Endothelial cell (in vitro differentiated cells): ENCODE measurements around the gene C10orf67. TPM values are rescaled to one million over a fixed set of nuclear protein-coding genes. Genes with fewer than 3 reads are reported as not detected.

Experiments
- DNase-seq: peaks from one replicate; pipeline ENCODE4 v3.0.0; 2021; ENCODE audit warnings: low spot score
- H3K27ac Mint-ChIP-seq: one replicate; pipeline ENCODE4 v1.8.0; 2021; ENCODE audit warnings: mixed read lengths, inconsistent platforms; ENCODE audit not compliant: unreplicated experiment
- H3K27me3 Mint-ChIP-seq: one replicate; pipeline ENCODE4 v1.8.0; 2021; ENCODE audit warnings: mild to moderate bottlenecking, moderate library complexity, mixed read lengths, inconsistent platforms; ENCODE audit not compliant: unreplicated experiment
- H3K36me3 Mint-ChIP-seq: one replicate; pipeline ENCODE4 v1.8.0; 2021; ENCODE audit warnings: mild to moderate bottlenecking, low read depth, mixed read lengths, inconsistent platforms; ENCODE audit not compliant: unreplicated experiment
- H3K4me1 Mint-ChIP-seq: one replicate; pipeline ENCODE4 v1.8.0; 2021; ENCODE audit warnings: mild to moderate bottlenecking, mixed read lengths, inconsistent platforms; ENCODE audit not compliant: unreplicated experiment
- H3K4me3 Mint-ChIP-seq: one replicate; pipeline ENCODE4 v1.8.0; 2021; ENCODE audit warnings: mild to moderate bottlenecking, mixed read lengths, inconsistent platforms; ENCODE audit not compliant: unreplicated experiment
- H3K9me3 Mint-ChIP-seq: one replicate; pipeline ENCODE4 v1.8.0; 2021; ENCODE audit warnings: mixed read lengths, inconsistent platforms; ENCODE audit not compliant: unreplicated experiment
- total RNA-seq: library from RNA; stranded (reverse); fragmentation: NEBNext Ultra II Directional; extraction: Animal tissue kit (Norgen Biotek cat#: 25700); gene quantifications from one replicate; pipeline ENCODE4 v1.2.1, GENCODE V29; 2021; ENCODE audit not compliant: unreplicated experiment
- TF ChIP-seq, protein P1 (sequence below): fragments of 200-600 bp; sonication (generic); IDR thresholded peaks from one replicate; pipeline ENCODE4 v1.5.0; 2021; ENCODE audit warnings: antibody characterized with exemption; ENCODE audit not compliant: unreplicated experiment

C10orf67 gene
- total RNA-seq, 1 donor from 2014 or later = not detected

DNA sequence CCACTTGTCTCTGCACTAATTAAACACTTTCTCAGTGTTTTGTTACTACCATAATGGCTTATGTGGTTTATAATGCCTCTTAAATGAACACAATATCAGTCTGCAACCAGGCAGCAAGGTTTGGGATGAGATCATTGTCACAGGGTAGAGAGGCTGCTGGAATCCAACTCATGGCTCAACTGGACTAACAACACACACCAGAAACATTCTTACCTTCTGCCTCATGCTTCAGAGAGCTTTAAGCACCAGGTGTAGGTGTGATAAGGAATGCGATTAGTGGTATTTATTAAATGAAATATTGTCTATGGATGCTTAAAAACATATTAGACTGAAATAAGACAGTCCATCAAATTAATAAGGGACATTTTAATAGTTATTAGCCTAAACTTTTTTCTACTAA is 127.1 kb downstream of the C10orf67 start:
- H3K9me3 Mint-ChIP-seq = no peaks in the 10 kb centered on the region

DNA sequence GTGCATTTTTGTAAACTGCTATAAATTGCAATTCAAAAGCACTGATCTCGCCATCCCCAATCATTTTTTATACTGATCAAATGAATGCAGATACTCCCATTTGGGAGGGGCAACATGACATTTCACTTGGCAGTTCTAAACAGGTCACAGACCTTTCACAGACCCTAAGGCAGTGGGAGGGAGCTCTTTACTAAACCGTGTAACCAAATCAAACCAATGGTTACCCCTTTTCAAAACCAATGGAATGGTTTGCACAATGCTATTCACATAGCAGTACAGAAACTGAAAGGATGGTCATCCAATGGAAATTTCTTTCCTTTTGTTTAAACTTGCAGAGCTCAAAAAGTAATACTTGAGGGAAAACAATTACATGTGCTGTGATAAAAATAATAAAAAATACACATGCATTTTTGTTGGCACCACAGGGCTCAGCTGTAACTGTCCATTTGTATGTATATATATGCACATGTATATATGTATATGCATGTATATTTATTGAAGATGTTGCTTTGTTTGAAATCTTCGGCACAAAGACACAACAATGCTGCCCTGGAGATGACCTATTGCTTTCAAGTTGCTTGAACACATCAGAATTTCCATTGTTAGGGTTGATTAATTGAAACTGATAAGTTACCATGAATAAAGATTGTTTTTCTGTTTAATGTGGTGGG is 138.5 kb downstream of the C10orf67 start:
- Mint-ChIP-seq H3K9me3 (no peaks in the 10 kb centered on the region), H3K27me3 (peaks cover 6% of the 10 kb centered on the region), H3K36me3 (no peaks in the 10 kb centered on the region), H3K4me1 (no peaks in the 10 kb centered on the region), H3K4me3 (no peak overlapping the region), H3K27ac (no peak overlapping the region)
- TF ChIP-seq, protein P1, sequence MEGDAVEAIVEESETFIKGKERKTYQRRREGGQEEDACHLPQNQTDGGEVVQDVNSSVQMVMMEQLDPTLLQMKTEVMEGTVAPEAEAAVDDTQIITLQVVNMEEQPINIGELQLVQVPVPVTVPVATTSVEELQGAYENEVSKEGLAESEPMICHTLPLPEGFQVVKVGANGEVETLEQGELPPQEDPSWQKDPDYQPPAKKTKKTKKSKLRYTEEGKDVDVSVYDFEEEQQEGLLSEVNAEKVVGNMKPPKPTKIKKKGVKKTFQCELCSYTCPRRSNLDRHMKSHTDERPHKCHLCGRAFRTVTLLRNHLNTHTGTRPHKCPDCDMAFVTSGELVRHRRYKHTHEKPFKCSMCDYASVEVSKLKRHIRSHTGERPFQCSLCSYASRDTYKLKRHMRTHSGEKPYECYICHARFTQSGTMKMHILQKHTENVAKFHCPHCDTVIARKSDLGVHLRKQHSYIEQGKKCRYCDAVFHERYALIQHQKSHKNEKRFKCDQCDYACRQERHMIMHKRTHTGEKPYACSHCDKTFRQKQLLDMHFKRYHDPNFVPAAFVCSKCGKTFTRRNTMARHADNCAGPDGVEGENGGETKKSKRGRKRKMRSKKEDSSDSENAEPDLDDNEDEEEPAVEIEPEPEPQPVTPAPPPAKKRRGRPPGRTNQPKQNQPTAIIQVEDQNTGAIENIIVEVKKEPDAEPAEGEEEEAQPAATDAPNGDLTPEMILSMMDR = no peak
- no peak for DNase-seq

More for the DNA sequence above, 127.1 kb downstream of the C10orf67 start:
- no peaks in the 10 kb centered on the region for H3K4me1 Mint-ChIP-seq
- H3K27ac Mint-ChIP-seq = no peak overlapping the region
- H3K36me3 Mint-ChIP-seq = no peaks in the 10 kb centered on the region
- TF ChIP-seq, protein P1 = no peak
- DNase-seq = no peak
- no peaks in the 10 kb centered on the region for H3K27me3 Mint-ChIP-seq
- no peak overlapping the region for H3K4me3 Mint-ChIP-seq

DNA sequence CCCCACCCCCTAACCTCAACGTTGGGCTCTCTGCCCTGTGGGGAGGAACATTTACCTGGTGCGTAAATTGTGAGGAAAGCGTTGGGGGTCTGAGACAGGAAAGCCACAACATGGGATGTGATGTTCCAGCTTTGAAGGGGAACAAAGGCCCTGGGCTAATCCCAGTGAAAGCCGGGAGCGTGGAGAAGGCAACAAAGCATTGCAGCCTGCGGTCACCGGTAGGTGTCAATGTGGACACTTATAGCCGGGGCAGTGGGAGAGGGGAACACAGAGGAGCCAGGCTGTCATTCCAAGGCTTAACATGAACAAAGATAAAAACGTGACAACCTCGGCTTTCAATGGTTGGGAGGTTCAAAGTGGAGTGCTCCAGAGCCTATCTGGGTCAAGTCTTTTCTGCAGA is 139.8 kb downstream of the C10orf67 start:
- Mint-ChIP-seq H3K9me3 (no peaks in the 10 kb centered on the region), H3K4me1 (peaks cover 5% of the 10 kb centered on the region), H3K27ac (no peak overlapping the region), H3K4me3 (no peak overlapping the region), H3K27me3 (peaks cover 16% of the 10 kb centered on the region), H3K36me3 (no peaks in the 10 kb centered on the region)
- DNase-seq = no peak
- TF ChIP-seq, protein P1 = no peak

DNA sequence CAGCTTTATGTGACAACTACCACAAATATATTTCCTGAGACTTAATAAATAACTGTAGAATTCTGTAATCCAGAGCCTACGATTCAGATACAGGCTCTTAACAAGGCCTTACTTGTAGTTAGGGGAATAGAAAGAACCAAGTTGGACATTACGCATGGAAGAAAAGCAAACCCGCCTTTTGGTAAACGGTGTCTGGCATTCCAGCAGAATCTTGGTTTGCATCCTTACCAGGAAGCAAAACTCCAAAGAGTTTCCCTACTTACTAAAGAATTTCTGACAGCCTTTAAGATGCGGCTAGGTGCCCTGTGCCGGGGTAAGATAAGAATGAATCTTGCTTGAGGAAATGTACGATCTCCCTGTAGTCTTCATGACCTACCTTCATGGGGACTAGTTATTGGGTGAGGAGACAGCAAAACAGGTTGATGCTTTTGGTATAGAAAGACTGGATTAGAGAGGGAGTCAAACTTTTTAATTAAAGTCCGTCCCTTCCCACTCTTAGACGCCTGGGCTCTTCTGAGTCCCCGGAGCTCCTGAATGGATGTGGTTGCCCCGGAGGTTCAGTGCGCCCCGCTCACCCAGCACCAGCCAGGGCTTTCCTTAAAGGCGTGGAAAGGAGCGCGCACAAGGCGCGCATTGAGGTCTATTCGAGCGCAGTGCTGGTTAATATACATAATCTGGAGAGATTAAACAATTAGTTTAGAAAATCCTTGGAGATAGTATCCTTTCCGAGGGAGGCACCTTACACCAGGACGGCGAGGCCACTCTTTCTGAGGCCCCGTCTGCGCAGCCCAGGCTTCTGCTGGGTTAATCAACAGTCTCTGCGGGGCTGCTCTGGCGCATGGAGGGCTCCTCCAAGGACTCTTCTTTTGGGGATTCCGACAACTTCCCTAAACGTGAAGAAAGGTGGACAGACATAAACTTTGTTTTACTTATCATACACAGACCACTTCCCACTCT is 140.9 kb downstream of the C10orf67 start:
- no peak overlapping the region for H3K4me3 Mint-ChIP-seq

More for the DNA sequence above, 140.9 kb downstream of the C10orf67 start:
- H3K36me3 Mint-ChIP-seq = no peaks in the 10 kb centered on the region
- DNase-seq = no peak
- H3K9me3 Mint-ChIP-seq = no peaks in the 10 kb centered on the region
- TF ChIP-seq, protein P1 = no peak
- H3K27me3 Mint-ChIP-seq = peaks cover 18% of the 10 kb centered on the region
- H3K4me1 Mint-ChIP-seq = peaks cover 6% of the 10 kb centered on the region
- no peak overlapping the region for H3K27ac Mint-ChIP-seq
